Erythroblast (primary cell): ENCODE results near the gene PUM1.

Experiments used
- DNase-seq, 2 experiments: peaks; one replicate each; lab custom pipeline; 2025; lab: John Stamatoyannopoulos, UW
- GATA1 ChIP-seq: IDR thresholded peaks from 2 replicates; pipeline ENCODE4 v1.6.1; 2011; ENCODE audit warnings: low read depth, mild to moderate bottlenecking, control low read depth, low read length, moderate library complexity
- POLR2A ChIP-seq: IDR thresholded peaks from 2 replicates; pipeline ENCODE4 v1.6.1; 2011; ENCODE audit warnings: mild to moderate bottlenecking, low read length

The PUM1 gene

GRCh38 chr1:30898031-30898815 lies 167.3 kb downstream of the PUM1 start:
- peak; percentile 14 to 31 for DNase-seq
- TF ChIP-seq GATA1 (no peak), POLR2A (no peak)

GRCh38 chr1:30896905-30897304 lies 168.6 kb downstream of the PUM1 start:
- no peak for DNase-seq
- TF ChIP-seq POLR2A (no peak), GATA1 (no peak)

GRCh38 chr1:30895944-30896660 lies 169.4 kb downstream of the PUM1 start:
- DNase-seq: peak in 1 of 2 experiments; percentile 39
- TF ChIP-seq POLR2A (no peak), GATA1 (no peak)

- DNase-seq: peak in 1 of 2 experiments; percentile 31
- TF ChIP-seq GATA1 (no peak), POLR2A (no peak)
These were observed 170.1 kb downstream of the PUM1 start for GRCh38 chr1:30895382-30895943.

- no peak for DNase-seq
- no peak for TF ChIP-seq GATA1
- TF ChIP-seq POLR2A: no peak
These were observed 171.0 kb downstream of the PUM1 start for GRCh38 chr1:30894508-30894973.

- no peak for DNase-seq
- TF ChIP-seq GATA1: no peak
- no peak for TF ChIP-seq POLR2A
These were observed 171.6 kb downstream of the PUM1 start for GRCh38 chr1:30893776-30894507.

GRCh38 chr1:30892671-30893073 lies 172.8 kb downstream of the PUM1 start:
- TF ChIP-seq POLR2A (no peak), GATA1 (no peak)

GRCh38 chr1:30891227-30891552 lies 174.3 kb downstream of the PUM1 start:
- DNase-seq: no peak
- TF ChIP-seq GATA1: no peak
- TF ChIP-seq POLR2A: no peak

More at GRCh38 chr1:30892671-30893073, 172.8 kb downstream of the PUM1 start:
- peak; percentile 30 to 57 for DNase-seq

- DNase-seq: no peak
- no peak for TF ChIP-seq POLR2A
- TF ChIP-seq GATA1: no peak
These were observed 174.9 kb downstream of the PUM1 start for GRCh38 chr1:30890502-30891226.

GRCh38 chr1:30889511-30889910 lies 176.0 kb downstream of the PUM1 start:
- TF ChIP-seq POLR2A (no peak), GATA1 (no peak)
- DNase-seq: no peak

GRCh38 chr1:30888975-30889374 lies 176.5 kb downstream of the PUM1 start:
- TF ChIP-seq GATA1 (no peak), POLR2A (no peak)
- no peak for DNase-seq

GRCh38 chr1:30888391-30888790 lies 177.1 kb downstream of the PUM1 start:
- TF ChIP-seq GATA1: no peak
- no peak for TF ChIP-seq POLR2A
- DNase-seq: no peak
